HEK293 (cell line): ENCODE measurements around the gene LOX.

Experiments
- CTCF ChIA-PET: fragments of 350-600 bp; formaldehyde crosslinking; extraction: SDS; loops from one replicate; lab custom pipeline; 2021; ENCODE audit warnings: antibody characterized with exemption; lab: Yijun Ruan, JAX
- POLR2A ChIA-PET: fragments of 300-600 bp; formaldehyde crosslinking; extraction: SDS; loops from one replicate; lab custom pipeline; 2020; ENCODE audit warnings: antibody characterized with exemption, inconsistent platforms; lab: Yijun Ruan, JAX
- H3K27ac ChIP-seq: fragments of 200-500 bp; sonication (Bioruptor generic); 2 replicates; pipeline ENCODE4 v1.5.1; 2014; ENCODE audit warnings: low read depth, low read length, control low read depth, inconsistent platforms; ENCODE audit errors: extremely low read depth
- H3K36me3 ChIP-seq, 2 experiments: fragments of 200-500 bp in 1 of 2; sonication (Bioruptor generic) in 1 of 2; 1 replicate in 1 of 2; 2 replicates in 1 of 2; pipeline ENCODE4 v1.5.1; 2014 to 2017; ENCODE audit warnings: inconsistent platforms in 2 of 2, low read length in 2 of 2; ENCODE audit not compliant: control insufficient read depth in 2 of 2, insufficient read depth in 1 of 2
- H3K4me1 ChIP-seq: fragments of 200-500 bp; sonication (Bioruptor generic); 2 replicates; pipeline ENCODE4 v1.5.1; 2014; ENCODE audit warnings: mild to moderate bottlenecking, low read length, inconsistent platforms; ENCODE audit not compliant: control insufficient read depth, insufficient read depth
- H3K4me3 ChIP-seq: 2 replicates; pipeline ENCODE4 v1.5.1; 2011; ENCODE audit warnings: low read depth, mild to moderate bottlenecking, control low read depth, low read length, moderate library complexity
- H3K9me3 ChIP-seq: fragments of 200-500 bp; sonication (Bioruptor generic); 2 replicates; pipeline ENCODE4 v1.5.1; 2014; ENCODE audit warnings: low read depth, low read length, inconsistent platforms; ENCODE audit not compliant: control insufficient read depth, insufficient read depth
- MYNN ChIP-seq: fragments of 450-650 bp; formaldehyde crosslinking; IDR thresholded peaks from 2 replicates; pipeline ENCODE4 v1.5.1; 2016; ENCODE audit warnings: missing biosample characterization, missing genetic modification characterization, borderline replicate concordance
- PRDM10 ChIP-seq: fragments of 450-650 bp; formaldehyde crosslinking; IDR thresholded peaks from 2 replicates; pipeline ENCODE4 v1.5.1; 2016; ENCODE audit warnings: missing biosample characterization, missing genetic modification characterization
- YY1 ChIP-seq: fragments of 450-650 bp; formaldehyde crosslinking; IDR thresholded peaks from 2 replicates; pipeline ENCODE4 v1.5.1; 2018; ENCODE audit warnings: missing biosample characterization, missing genetic modification characterization
- YY2 ChIP-seq: fragments of 450-650 bp; formaldehyde crosslinking; IDR thresholded peaks from 2 replicates; pipeline ENCODE4 v1.5.1; 2016; ENCODE audit warnings: missing biosample characterization, missing genetic modification characterization
- ZBTB49 ChIP-seq: fragments of 450-650 bp; formaldehyde crosslinking; IDR thresholded peaks from 2 replicates; pipeline ENCODE4 v1.5.1; 2016; ENCODE audit warnings: missing biosample characterization, missing genetic modification characterization, low read depth
- ZEB2 ChIP-seq: fragments of 450-650 bp; formaldehyde crosslinking; IDR thresholded peaks from 2 replicates; pipeline ENCODE4 v1.5.1; 2016; ENCODE audit warnings: missing biosample characterization, missing genetic modification characterization
- ZNF239 ChIP-seq: fragments of 450-650 bp; formaldehyde crosslinking; IDR thresholded peaks from 2 replicates; pipeline ENCODE4 v1.5.1; 2016; ENCODE audit warnings: missing biosample characterization, missing genetic modification characterization
- ZNF362 ChIP-seq: fragments of 450-650 bp; formaldehyde crosslinking; IDR thresholded peaks from 2 replicates; pipeline ENCODE4 v1.5.1; 2016; ENCODE audit warnings: missing biosample characterization, missing genetic modification characterization
- ZNF394 ChIP-seq: fragments of 450-650 bp; formaldehyde crosslinking; IDR thresholded peaks from 2 replicates; pipeline ENCODE4 v1.5.1; 2016; ENCODE audit warnings: missing biosample characterization, missing genetic modification characterization, mild to moderate bottlenecking, moderate library complexity, borderline replicate concordance
- ZNF48 ChIP-seq: fragments of 450-650 bp; formaldehyde crosslinking; IDR thresholded peaks from 2 replicates; pipeline ENCODE4 v1.5.1; 2016; ENCODE audit warnings: missing biosample characterization, missing genetic modification characterization
- ZNF530 ChIP-seq: fragments of 450-650 bp; formaldehyde crosslinking; IDR thresholded peaks from 2 replicates; pipeline ENCODE4 v1.5.1; 2016; ENCODE audit warnings: low read depth, missing biosample characterization, missing genetic modification characterization
- ZNF548 ChIP-seq: fragments of 450-650 bp; formaldehyde crosslinking; IDR thresholded peaks from 2 replicates; pipeline ENCODE4 v1.5.1; 2016; ENCODE audit warnings: missing biosample characterization, missing genetic modification characterization
- ZNF560 ChIP-seq: fragments of 450-650 bp; formaldehyde crosslinking; IDR thresholded peaks from 2 replicates; pipeline ENCODE4 v1.5.1; 2017; ENCODE audit warnings: missing biosample characterization, missing genetic modification characterization, borderline replicate concordance
- ZNF621 ChIP-seq: fragments of 450-650 bp; formaldehyde crosslinking; IDR thresholded peaks from 2 replicates; pipeline ENCODE4 v1.5.1; 2017; ENCODE audit warnings: missing biosample characterization, missing genetic modification characterization
- ZNF692 ChIP-seq: fragments of 450-650 bp; formaldehyde crosslinking; IDR thresholded peaks from 2 replicates; pipeline ENCODE4 v1.5.1; 2016; ENCODE audit warnings: missing biosample characterization, missing genetic modification characterization
- ZSCAN23 ChIP-seq: fragments of 450-650 bp; formaldehyde crosslinking; IDR thresholded peaks from 2 replicates; pipeline ENCODE4 v1.5.1; 2016; ENCODE audit warnings: missing biosample characterization, missing genetic modification characterization
- TF ChIP-seq, protein P1 (sequence below): fragments of 450-650 bp; formaldehyde crosslinking; IDR thresholded peaks from 2 replicates; pipeline ENCODE4 v1.5.1; 2016; ENCODE audit warnings: missing biosample characterization, missing genetic modification characterization
- TF ChIP-seq, protein P2 (sequence below): fragments of 450-650 bp; formaldehyde crosslinking; IDR thresholded peaks from 2 replicates; pipeline ENCODE4 v1.5.1; 2016; ENCODE audit warnings: missing biosample characterization, missing genetic modification characterization, low read depth
- TF ChIP-seq, protein P3 (sequence below): fragments of 450-650 bp; formaldehyde crosslinking; IDR thresholded peaks from 2 replicates; pipeline ENCODE4 v1.5.1; 2016; ENCODE audit warnings: missing biosample characterization, missing genetic modification characterization
- TF ChIP-seq, protein P4 (sequence below): fragments of 450-650 bp; formaldehyde crosslinking; IDR thresholded peaks from 2 replicates; pipeline ENCODE4 v1.5.1; 2016; ENCODE audit warnings: missing biosample characterization, missing genetic modification characterization

LOX gene

GRCh38 chr5:122029818-122030217, 48.2 kb downstream of the LOX start:
- TF ChIP-seq ZNF621 (tag by site-specific recombination) = no peak
- TF ChIP-seq ZEB2 = no peak
- TF ChIP-seq, protein P1, sequence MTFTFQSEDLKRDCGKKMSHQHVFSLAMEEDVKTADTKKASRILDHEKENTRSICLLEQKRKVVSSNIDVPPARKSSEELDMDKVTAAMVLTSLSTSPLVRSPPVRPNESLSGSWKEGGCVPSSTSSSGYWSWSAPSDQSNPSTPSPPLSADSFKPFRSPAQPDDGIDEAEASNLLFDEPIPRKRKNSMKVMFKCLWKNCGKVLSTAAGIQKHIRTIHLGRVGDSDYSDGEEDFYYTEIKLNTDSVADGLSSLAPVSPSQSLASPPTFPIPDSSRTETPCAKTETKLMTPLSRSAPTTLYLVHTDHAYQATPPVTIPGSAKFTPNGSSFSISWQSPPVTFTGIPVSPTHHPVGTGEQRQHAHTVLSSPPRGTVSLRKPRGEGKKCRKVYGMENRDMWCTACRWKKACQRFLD = no peak
- no peak for TF ChIP-seq ZNF530 (tag by site-specific recombination)
- TF ChIP-seq ZSCAN23 = no peak
- TF ChIP-seq MYNN (tag by site-specific recombination) = no peak
- TF ChIP-seq, protein P2, sequence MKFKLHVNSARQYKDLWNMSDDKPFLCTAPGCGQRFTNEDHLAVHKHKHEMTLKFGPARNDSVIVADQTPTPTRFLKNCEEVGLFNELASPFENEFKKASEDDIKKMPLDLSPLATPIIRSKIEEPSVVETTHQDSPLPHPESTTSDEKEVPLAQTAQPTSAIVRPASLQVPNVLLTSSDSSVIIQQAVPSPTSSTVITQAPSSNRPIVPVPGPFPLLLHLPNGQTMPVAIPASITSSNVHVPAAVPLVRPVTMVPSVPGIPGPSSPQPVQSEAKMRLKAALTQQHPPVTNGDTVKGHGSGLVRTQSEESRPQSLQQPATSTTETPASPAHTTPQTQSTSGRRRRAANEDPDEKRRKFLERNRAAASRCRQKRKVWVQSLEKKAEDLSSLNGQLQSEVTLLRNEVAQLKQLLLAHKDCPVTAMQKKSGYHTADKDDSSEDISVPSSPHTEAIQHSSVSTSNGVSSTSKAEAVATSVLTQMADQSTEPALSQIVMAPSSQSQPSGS (tag by site-specific recombination) = no peak
- no peaks in the 10 kb centered on the region for H3K9me3 ChIP-seq
- no peak overlapping the region for H3K4me3 ChIP-seq
- CTCF ChIA-PET = no interaction called here
- no peak overlapping the region for H3K27ac ChIP-seq
- no peaks in the 10 kb centered on the region for H3K4me1 ChIP-seq
- peaks cover 0 to 7% of the 10 kb centered on the region in 2 experiments for H3K36me3 ChIP-seq
- POLR2A ChIA-PET = no interaction called here

GRCh38 chr5:122022966-122023365, 55.1 kb downstream of the LOX start:
- no peaks in the 10 kb centered on the region for H3K4me1 ChIP-seq
- H3K36me3 ChIP-seq = peaks cover 0 to 24% of the 10 kb centered on the region in 2 experiments
- no peak overlapping the region for H3K4me3 ChIP-seq
- POLR2A ChIA-PET = no interaction called here
- H3K27ac ChIP-seq = no peak overlapping the region
- H3K9me3 ChIP-seq = no peaks in the 10 kb centered on the region
- CTCF ChIA-PET = no interaction called here
- TF ChIP-seq ZNF362 (tag by site-specific recombination) (no peak), ZBTB49 (tag by site-specific recombination) (no peak), ZNF239 (tag by site-specific recombination) (no peak), ZNF394 (no peak), PRDM10 (tag by site-specific recombination) (no peak), ZNF560 (tag by site-specific recombination) (no peak), YY1 (tag by site-specific recombination) (no peak), YY2 (tag by site-specific recombination) (no peak), ZNF548 (tag by site-specific recombination) (no peak), ZNF692 (tag by site-specific recombination) (no peak), ZNF48 (tag by site-specific recombination) (no peak)
- TF ChIP-seq, protein P3, sequence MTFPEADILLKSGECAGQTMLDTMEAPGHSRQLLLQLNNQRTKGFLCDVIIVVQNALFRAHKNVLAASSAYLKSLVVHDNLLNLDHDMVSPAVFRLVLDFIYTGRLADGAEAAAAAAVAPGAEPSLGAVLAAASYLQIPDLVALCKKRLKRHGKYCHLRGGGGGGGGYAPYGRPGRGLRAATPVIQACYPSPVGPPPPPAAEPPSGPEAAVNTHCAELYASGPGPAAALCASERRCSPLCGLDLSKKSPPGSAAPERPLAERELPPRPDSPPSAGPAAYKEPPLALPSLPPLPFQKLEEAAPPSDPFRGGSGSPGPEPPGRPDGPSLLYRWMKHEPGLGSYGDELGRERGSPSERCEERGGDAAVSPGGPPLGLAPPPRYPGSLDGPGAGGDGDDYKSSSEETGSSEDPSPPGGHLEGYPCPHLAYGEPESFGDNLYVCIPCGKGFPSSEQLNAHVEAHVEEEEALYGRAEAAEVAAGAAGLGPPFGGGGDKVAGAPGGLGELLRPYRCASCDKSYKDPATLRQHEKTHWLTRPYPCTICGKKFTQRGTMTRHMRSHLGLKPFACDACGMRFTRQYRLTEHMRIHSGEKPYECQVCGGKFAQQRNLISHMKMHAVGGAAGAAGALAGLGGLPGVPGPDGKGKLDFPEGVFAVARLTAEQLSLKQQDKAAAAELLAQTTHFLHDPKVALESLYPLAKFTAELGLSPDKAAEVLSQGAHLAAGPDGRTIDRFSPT (tag by site-specific recombination) = no peak
- TF ChIP-seq, protein P4, sequence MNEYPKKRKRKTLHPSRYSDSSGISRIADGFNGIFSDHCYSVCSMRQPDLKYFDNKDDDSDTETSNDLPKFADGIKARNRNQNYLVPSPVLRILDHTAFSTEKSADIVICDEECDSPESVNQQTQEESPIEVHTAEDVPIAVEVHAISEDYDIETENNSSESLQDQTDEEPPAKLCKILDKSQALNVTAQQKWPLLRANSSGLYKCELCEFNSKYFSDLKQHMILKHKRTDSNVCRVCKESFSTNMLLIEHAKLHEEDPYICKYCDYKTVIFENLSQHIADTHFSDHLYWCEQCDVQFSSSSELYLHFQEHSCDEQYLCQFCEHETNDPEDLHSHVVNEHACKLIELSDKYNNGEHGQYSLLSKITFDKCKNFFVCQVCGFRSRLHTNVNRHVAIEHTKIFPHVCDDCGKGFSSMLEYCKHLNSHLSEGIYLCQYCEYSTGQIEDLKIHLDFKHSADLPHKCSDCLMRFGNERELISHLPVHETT (tag by site-specific recombination) = no peak
